GM12891 (cell line): ENCODE measurements around the gene ORM1.

Source experiments
- PAX5 ChIP-seq: IDR thresholded peaks from 2 replicates; pipeline ENCODE4 v1.6.1; 2011; ENCODE audit warnings: low read length, moderate library complexity, mild to moderate bottlenecking; ENCODE audit not compliant: insufficient read depth, severe bottlenecking
- POLR2A ChIP-seq: IDR thresholded peaks from 2 replicates; pipeline ENCODE4 v1.6.1; 2011; ENCODE audit warnings: low read depth, low read length, control low read depth
- POLR2AphosphoS5 ChIP-seq: IDR thresholded peaks from 2 replicates; pipeline ENCODE4 v1.6.1; 2011; ENCODE audit warnings: low read depth, low read length, control low read depth
- POU2F2 ChIP-seq: IDR thresholded peaks from 2 replicates; pipeline ENCODE4 v1.6.1; 2011; ENCODE audit warnings: low read depth, mild to moderate bottlenecking, control low read depth, low read length, moderate library complexity
- SPI1 ChIP-seq: IDR thresholded peaks from 2 replicates; pipeline ENCODE4 v1.6.1; 2011; ENCODE audit warnings: low read depth, low read length, control low read depth
- TAF1 ChIP-seq: IDR thresholded peaks from 2 replicates; pipeline ENCODE4 v1.6.1; 2011; ENCODE audit warnings: low read depth, low read length, control low read depth

DNA sequence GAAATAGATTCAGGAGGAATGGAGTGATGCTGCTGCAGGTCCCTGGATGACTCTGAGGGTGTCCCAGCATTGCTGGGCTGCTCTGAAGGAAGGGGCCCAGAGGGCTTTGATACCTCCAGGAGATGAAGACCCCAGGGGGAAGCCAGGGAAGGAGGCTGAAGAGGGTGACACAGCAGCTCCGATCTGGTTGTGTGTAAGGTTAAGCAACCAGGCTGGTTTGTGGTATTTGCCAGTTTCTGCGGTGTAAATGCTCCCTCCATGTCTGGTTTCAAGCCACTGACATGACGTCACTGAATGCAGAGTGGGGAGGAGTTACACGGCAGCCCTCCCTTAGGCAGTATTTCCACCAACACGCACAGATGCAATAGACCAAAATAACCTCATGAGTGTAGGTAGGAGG, 40.0 kb upstream of the ORM1 start:
- TF ChIP-seq TAF1, result no peak
- TF ChIP-seq POLR2A, result no peak
- no peak for TF ChIP-seq SPI1
- no peak for TF ChIP-seq POLR2AphosphoS5
- TF ChIP-seq PAX5, result no peak
- no peak for TF ChIP-seq POU2F2
